ENCODE results near the gene OAS3.

Gene OAS3

GRCh38 chr12:112927475-112927874, 10.8 kb upstream of the OAS3 start:
- no peak for DNase-seq (ENCODE audit: insufficient read length, low spot score)
- no peak for FAIRE-seq
- no peak for TF ChIP-seq CTCF (IDR thresholded peaks at IDR 0.05; ENCODE audit: insufficient read depth, missing control alignments)

- FAIRE-seq (no peak), DNase-seq (ENCODE audit: insufficient read length, low spot score) (no peak)
- no peak for TF ChIP-seq CTCF (IDR thresholded peaks at IDR 0.05; ENCODE audit: insufficient read depth, missing control alignments)
These were observed 10.3 kb upstream of the OAS3 start for GRCh38 chr12:112927925-112928324.

GRCh38 chr12:112928978-112929377, 9.3 kb upstream of the OAS3 start:
- no peak for DNase-seq (ENCODE audit: insufficient read length, low spot score)
- FAIRE-seq = no peak
- TF ChIP-seq CTCF (IDR thresholded peaks at IDR 0.05; ENCODE audit: insufficient read depth, missing control alignments) = no peak

- no peak for FAIRE-seq
- TF ChIP-seq CTCF (IDR thresholded peaks at IDR 0.05; ENCODE audit: insufficient read depth, missing control alignments) = no peak
- no peak for DNase-seq (ENCODE audit: insufficient read length, low spot score)
These were observed 8.6 kb upstream of the OAS3 start for GRCh38 chr12:112929715-112930114.

- TF ChIP-seq CTCF (IDR thresholded peaks at IDR 0.05; ENCODE audit: insufficient read depth, missing control alignments) = no peak
- FAIRE-seq (no peak), DNase-seq (ENCODE audit: insufficient read length, low spot score) (no peak)
These were observed 7.9 kb upstream of the OAS3 start for GRCh38 chr12:112930350-112930749.

- no peak for TF ChIP-seq CTCF (IDR thresholded peaks at IDR 0.05; ENCODE audit: insufficient read depth, missing control alignments)
- DNase-seq (ENCODE audit: insufficient read length, low spot score) (no peak), FAIRE-seq (no peak)
These were observed 5.7 kb upstream of the OAS3 start for GRCh38 chr12:112932485-112933128.

- FAIRE-seq (no peak), DNase-seq (ENCODE audit: insufficient read length, low spot score) (no peak)
- TF ChIP-seq CTCF (IDR thresholded peaks at IDR 0.05; ENCODE audit: insufficient read depth, missing control alignments) = no peak
These were observed 5.2 kb upstream of the OAS3 start for GRCh38 chr12:112933129-112933505.
